Measurements from ENCODE around the gene PPEF2.

PPEF2 gene

GRCh38 chr4:75921910-75922309 is 19.7 kb upstream of the PPEF2 start:
- no peaks in the 10 kb centered on the region for H3K36me3 ChIP-seq (replicated peaks; ENCODE audit: insufficient read depth, low read length)
- no peaks in the 10 kb centered on the region for H3K27me3 ChIP-seq (replicated peaks; ENCODE audit: insufficient read depth, low read length)

GRCh38 chr4:75920327-75920726 is 18.1 kb upstream of the PPEF2 start:
- H3K4me1 ChIP-seq (ENCODE audit: low read length) = no peaks in the 10 kb centered on the region
- TF ChIP-seq EZH2phosphoT487 (IDR thresholded peaks at IDR 0.05; ENCODE audit: low read length) (no peak), CTCF (IDR thresholded peaks at IDR 0.05; ENCODE audit: low read length) (no peak), EZH2 (optimal IDR thresholded peaks at IDR 0.05; ENCODE audit: low read depth, low read length) (no peak)
- no peaks in the 10 kb centered on the region for H3K27me3 ChIP-seq (replicated peaks; ENCODE audit: insufficient read depth, low read length)
- no peak overlapping the region for H3K4me2 ChIP-seq (ENCODE audit: low read depth, low read length)
- no peaks in the 10 kb centered on the region for H3K36me3 ChIP-seq (replicated peaks; ENCODE audit: insufficient read depth, low read length)
- no peaks in the 10 kb centered on the region for H3K9me2 ChIP-seq (replicated peaks; ENCODE audit: insufficient read depth, low read length)
- no peak overlapping the region for H3K9ac ChIP-seq (ENCODE audit: low read length)
- no peak overlapping the region for H2AFZ ChIP-seq (ENCODE audit: low read length)
- DNase-seq = no peak
- no peaks in the 10 kb centered on the region for H3F3A ChIP-seq (ENCODE audit: insufficient read depth, low read length)
- H3K9me3 ChIP-seq (replicated peaks; ENCODE audit: insufficient read depth, low read length) = no peaks in the 10 kb centered on the region
- no peak overlapping the region for H3K4me3 ChIP-seq (ENCODE audit: low read length)
- H4K20me1 ChIP-seq (ENCODE audit: insufficient read depth, low read length) = no peaks in the 10 kb centered on the region
- no peak overlapping the region for H3K27ac ChIP-seq (ENCODE audit: low read length)
- no peaks in the 10 kb centered on the region for H3K79me2 ChIP-seq (ENCODE audit: low read length)

More at GRCh38 chr4:75921910-75922309, 19.7 kb upstream of the PPEF2 start:
- H3K4me3 ChIP-seq (ENCODE audit: low read length) = no peak overlapping the region
- H3K27ac ChIP-seq (ENCODE audit: low read length) = no peak overlapping the region
- H3K9me2 ChIP-seq (replicated peaks; ENCODE audit: insufficient read depth, low read length) = no peaks in the 10 kb centered on the region
- H3K9me3 ChIP-seq (replicated peaks; ENCODE audit: insufficient read depth, low read length) = no peaks in the 10 kb centered on the region
- H3K4me1 ChIP-seq (ENCODE audit: low read length) = no peaks in the 10 kb centered on the region
- H4K20me1 ChIP-seq (ENCODE audit: insufficient read depth, low read length) = no peaks in the 10 kb centered on the region
- no peak overlapping the region for H2AFZ ChIP-seq (ENCODE audit: low read length)
- H3K9ac ChIP-seq (ENCODE audit: low read length) = no peak overlapping the region
- H3K79me2 ChIP-seq (ENCODE audit: low read length) = no peaks in the 10 kb centered on the region
- no peak for DNase-seq
- no peaks in the 10 kb centered on the region for H3F3A ChIP-seq (ENCODE audit: insufficient read depth, low read length)
- TF ChIP-seq CTCF (IDR thresholded peaks at IDR 0.05; ENCODE audit: low read length) (no peak), EZH2 (optimal IDR thresholded peaks at IDR 0.05; ENCODE audit: low read depth, low read length) (no peak), EZH2phosphoT487 (IDR thresholded peaks at IDR 0.05; ENCODE audit: low read length) (no peak)
- H3K4me2 ChIP-seq (ENCODE audit: low read depth, low read length) = no peak overlapping the region

- Histone ChIP-seq H4K20me1 (ENCODE audit: insufficient read depth, low read length) (no peaks in the 10 kb centered on the region), H3K36me3 (replicated peaks; ENCODE audit: insufficient read depth, low read length) (no peaks in the 10 kb centered on the region), H3K4me3 (ENCODE audit: low read length) (no peak overlapping the region), H3K4me1 (ENCODE audit: low read length) (no peaks in the 10 kb centered on the region), H3K4me2 (ENCODE audit: low read depth, low read length) (no peak overlapping the region), H3K9me2 (replicated peaks; ENCODE audit: insufficient read depth, low read length) (no peaks in the 10 kb centered on the region), H3K9me3 (replicated peaks; ENCODE audit: insufficient read depth, low read length) (no peaks in the 10 kb centered on the region), H3K79me2 (ENCODE audit: low read length) (no peaks in the 10 kb centered on the region), H3K27ac (ENCODE audit: low read length) (no peak overlapping the region), H3K9ac (ENCODE audit: low read length) (no peak overlapping the region), H3F3A (ENCODE audit: insufficient read depth, low read length) (no peaks in the 10 kb centered on the region), H3K27me3 (replicated peaks; ENCODE audit: insufficient read depth, low read length) (no peaks in the 10 kb centered on the region), H2AFZ (ENCODE audit: low read length) (no peak overlapping the region)
- TF ChIP-seq CTCF (IDR thresholded peaks at IDR 0.05; ENCODE audit: low read length) = no peak
- no peak for TF ChIP-seq EZH2 (optimal IDR thresholded peaks at IDR 0.05; ENCODE audit: low read depth, low read length)
- no peak for TF ChIP-seq EZH2phosphoT487 (IDR thresholded peaks at IDR 0.05; ENCODE audit: low read length)
- DNase-seq = no peak
Observed at GRCh38 chr4:75919920-75920319, 17.7 kb upstream of the PPEF2 start.
